ENCODE measurements around the gene AUTS2.

The AUTS2 gene

GRCh38 chr7:70480927-70481569 is 882.8 kb downstream of the AUTS2 start:
- no peak for TF ChIP-seq CTCF (IDR thresholded peaks at IDR 0.05; ENCODE audit: borderline replicate concordance, insufficient read depth, low read depth, low read length)
- H3K4me3 ChIP-seq (ENCODE audit: low read depth, low read length): no peak overlapping the region

GRCh38 chr7:70481570-70482123 is 883.4 kb downstream of the AUTS2 start:
- no peak overlapping the region for H3K4me3 ChIP-seq (ENCODE audit: low read depth, low read length)
- TF ChIP-seq CTCF (IDR thresholded peaks at IDR 0.05; ENCODE audit: borderline replicate concordance, insufficient read depth, low read depth, low read length): no peak

GRCh38 chr7:70484255-70484654 is 886.0 kb downstream of the AUTS2 start:
- H3K4me3 ChIP-seq (ENCODE audit: low read depth, low read length): no peak overlapping the region
- no peak for TF ChIP-seq CTCF (IDR thresholded peaks at IDR 0.05; ENCODE audit: borderline replicate concordance, insufficient read depth, low read depth, low read length)

GRCh38 chr7:70486977-70487376 is 888.7 kb downstream of the AUTS2 start:
- no peak for TF ChIP-seq CTCF (IDR thresholded peaks at IDR 0.05; ENCODE audit: borderline replicate concordance, insufficient read depth, low read depth, low read length)

GRCh38 chr7:70487428-70487827 is 889.2 kb downstream of the AUTS2 start:
- H3K4me3 ChIP-seq (ENCODE audit: low read depth, low read length): no peak overlapping the region
- TF ChIP-seq CTCF (IDR thresholded peaks at IDR 0.05; ENCODE audit: borderline replicate concordance, insufficient read depth, low read depth, low read length): no peak

More at GRCh38 chr7:70486977-70487376, 888.7 kb downstream of the AUTS2 start:
- H3K4me3 ChIP-seq (ENCODE audit: low read depth, low read length): no peak overlapping the region

- TF ChIP-seq CTCF (IDR thresholded peaks at IDR 0.05; ENCODE audit: borderline replicate concordance, insufficient read depth, low read depth, low read length): no peak
- H3K4me3 ChIP-seq (ENCODE audit: low read depth, low read length): no peak overlapping the region
These were observed 889.6 kb downstream of the AUTS2 start for GRCh38 chr7:70487886-70488285.

- no peak overlapping the region for H3K4me3 ChIP-seq (ENCODE audit: low read depth, low read length)
- no peak for TF ChIP-seq CTCF (IDR thresholded peaks at IDR 0.05; ENCODE audit: borderline replicate concordance, insufficient read depth, low read depth, low read length)
These were observed 891.5 kb downstream of the AUTS2 start for GRCh38 chr7:70489813-70490212.

All from GM12875 (cell line).